GM19025 (cell line): ENCODE results near the gene MATK.
"Not testable (repeated sequence)": the region's sequence is repeated elsewhere in the genome, so short reads cannot be mapped to it uniquely, and the experiment has no call there.

Experiments used
- ATAC-seq: cut with Tn5 transposase; IDR thresholded peaks from one replicate; pipeline ENCODE4 v1.9.1; 2021; ENCODE audit warnings: mild to moderate bottlenecking, low read depth, moderate library complexity; ENCODE audit not compliant: unreplicated experiment

The MATK gene

GRCh38 chr19:3816566-3817218 lies 30.5 kb upstream of the MATK start:
- no peak for ATAC-seq

DNA sequence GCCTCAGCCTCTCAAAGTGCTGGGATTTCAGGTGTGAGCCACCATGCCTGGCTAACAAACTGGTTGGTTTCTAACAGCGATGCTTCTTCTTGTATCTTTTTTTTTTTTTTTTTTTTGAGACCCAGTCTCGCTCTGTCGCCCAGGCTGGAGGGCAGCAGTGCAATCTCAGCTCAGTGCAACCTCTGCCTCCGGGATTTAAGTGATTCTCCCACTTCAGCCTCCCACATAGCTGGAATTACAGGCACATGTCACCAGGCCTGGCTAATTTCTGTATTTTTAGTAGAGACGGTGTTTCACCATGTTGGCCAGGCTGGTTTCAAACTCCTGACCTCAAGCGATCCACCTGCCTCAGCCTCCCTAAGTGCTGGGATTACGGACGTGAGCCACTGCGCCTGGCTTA lies 30.0 kb upstream of the MATK start:
- ATAC-seq: not testable (repeated sequence)

DNA sequence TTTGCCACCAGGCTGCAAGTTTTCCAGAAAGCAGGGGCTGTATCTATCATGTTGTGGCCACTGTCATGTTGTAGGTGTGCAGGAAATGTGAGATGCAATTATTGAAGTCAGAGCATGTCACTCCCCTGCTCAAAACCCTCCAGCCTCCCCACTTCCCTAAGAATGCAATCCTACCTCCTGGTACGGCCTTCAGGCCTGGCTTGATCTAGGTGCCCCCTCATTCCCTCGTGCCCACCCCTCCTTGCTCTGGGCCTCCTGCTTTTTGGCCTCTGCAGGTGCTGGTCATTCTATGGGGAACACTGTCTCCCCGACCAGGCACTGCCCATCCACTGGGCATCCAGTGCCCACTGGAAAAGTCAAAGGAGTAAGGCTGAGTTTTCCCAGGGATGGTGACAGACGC lies 28.5 kb upstream of the MATK start:
- ATAC-seq: no peak

- no peak for ATAC-seq
Measured at GRCh38 chr19:3813473-3814392, 27.6 kb upstream of the MATK start.

- no peak for ATAC-seq
Measured at GRCh38 chr19:3810708-3811355, 24.7 kb upstream of the MATK start.

GRCh38 chr19:3809881-3810707 lies 23.9 kb upstream of the MATK start:
- ATAC-seq: no peak

GRCh38 chr19:3808420-3809143 lies 22.4 kb upstream of the MATK start:
- no peak for ATAC-seq

DNA sequence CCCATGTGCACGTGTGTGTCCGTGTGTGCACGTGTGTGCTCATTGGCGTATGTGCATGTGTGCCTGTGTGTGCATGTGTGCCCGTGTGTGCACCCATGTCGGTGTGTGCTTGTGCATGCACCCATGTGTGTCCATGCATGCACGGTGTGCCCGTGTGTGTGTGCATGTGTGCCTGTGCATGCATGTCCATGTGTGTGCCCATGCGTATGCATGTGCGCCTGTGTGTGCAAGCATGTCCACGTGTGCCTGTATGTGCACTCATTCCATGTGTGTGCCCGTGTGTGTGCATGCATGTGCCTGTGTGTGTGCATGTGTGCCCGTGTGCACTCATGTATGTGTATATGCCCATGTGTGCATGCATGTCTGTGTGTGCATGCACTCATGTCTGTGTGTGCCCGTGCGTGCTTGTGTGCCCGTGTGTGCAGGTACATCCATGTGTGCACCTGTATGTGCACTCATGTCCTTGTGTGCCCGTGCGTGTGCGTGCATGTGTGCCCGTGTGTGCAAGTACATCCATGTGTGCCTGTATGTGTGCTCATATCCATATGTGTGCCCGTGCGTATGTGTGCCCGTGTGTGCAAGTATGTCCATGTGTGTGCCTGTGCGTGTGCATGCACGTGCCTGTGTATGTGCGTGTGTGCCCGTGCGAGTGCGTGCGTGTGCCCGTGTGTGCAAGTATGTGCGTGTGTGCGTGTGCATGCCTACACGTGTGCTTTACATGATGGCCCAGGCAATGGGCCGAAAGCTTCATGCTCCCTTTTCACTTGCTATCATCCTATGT lies 21.6 kb upstream of the MATK start:
- ATAC-seq: no peak

DNA sequence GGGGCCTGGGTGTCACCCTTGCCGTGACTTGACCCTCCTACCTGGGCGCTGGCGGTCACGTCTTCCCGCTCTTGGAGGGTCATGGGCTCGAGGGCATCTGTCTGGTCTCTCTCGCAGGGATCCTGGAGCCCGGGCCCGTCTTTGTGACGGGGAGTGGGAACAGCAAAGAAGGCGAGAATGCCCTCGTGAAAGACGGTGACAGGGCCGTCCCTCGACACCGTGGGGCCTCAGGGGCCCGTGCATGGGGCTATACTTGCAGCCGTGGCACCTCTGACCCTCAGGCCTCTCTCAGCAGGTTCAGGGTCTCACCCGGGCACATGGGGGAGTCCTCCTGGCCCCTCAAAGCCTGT lies 20.9 kb upstream of the MATK start:
- ATAC-seq: no peak

DNA sequence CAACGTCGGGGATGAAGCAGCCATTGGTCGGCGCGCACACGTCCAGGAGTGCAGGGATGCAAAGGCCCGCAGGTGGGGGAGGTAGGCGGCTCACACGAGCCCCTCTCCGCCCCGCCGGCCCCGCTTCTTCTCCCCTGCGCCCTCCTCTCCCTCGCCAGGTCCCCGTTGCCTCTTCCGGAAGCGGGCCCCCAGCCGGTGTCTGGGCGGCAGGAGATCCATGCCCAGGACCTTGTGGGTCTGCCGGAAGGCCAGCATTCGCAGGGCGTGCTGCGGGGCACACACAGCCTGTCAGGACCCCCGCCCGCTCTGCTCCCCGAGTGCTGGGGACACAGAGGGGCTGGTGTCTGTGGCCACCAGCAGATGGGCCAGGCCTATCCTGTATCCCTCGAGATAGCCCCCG lies 19.7 kb upstream of the MATK start:
- no peak for ATAC-seq

GRCh38 chr19:3804429-3804828 lies 18.2 kb upstream of the MATK start:
- no peak for ATAC-seq

DNA sequence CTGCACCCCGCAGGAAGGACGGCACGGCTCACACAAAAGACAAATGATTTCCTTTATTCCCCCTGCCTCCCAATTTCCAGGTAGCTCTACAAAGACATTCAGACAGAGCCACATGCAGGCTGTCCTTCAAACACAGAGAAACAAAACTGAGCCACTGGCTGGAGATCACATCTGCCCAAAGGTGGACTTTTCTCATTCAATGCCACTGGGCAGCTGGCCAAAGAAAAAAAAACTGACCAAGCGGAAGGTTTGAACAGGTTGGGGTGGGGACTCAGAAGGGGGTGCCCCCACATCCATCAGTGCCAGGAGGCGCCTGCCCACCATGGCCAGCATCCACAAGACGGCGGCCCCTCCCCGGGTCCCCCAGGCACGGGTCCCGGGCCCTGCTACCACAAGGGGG lies 17.8 kb upstream of the MATK start:
- ATAC-seq: no peak

DNA sequence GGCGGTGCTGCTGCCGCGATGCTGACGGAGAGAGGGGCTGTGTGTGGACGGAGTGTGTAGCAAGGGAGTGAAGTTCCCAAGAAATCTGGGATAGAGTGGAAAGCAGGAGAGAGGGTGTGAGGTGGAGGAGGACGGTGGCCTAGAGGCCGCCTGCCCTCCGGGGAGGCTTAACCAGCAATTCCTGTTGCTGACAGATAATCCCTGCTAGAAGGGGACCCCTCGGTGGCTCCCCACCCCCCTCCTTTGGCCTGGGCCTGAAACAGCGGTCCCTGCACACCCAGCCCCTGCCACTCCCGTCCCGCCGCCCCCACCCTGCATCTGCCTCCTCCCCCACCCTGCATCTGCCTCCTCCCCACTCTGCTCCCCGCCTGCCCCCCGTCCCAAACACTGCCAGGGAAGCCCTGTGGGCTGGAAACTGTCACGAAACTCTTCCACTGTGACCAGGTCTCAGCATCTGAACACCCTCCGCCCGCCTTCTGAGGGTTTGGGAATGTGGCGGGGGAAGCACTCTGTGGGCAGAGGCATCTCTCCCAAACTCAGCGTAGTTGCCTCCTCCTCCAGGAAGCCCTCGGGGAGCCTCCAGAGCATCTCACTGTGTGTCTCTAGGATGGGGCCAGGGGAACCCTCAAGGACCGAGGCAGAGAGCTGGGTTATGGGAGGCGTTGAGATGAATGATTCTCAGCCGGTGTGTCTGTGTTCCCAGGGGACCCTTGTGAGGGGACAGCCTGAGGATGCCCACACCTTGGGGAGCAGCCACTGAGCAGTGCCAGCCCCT lies 17.1 kb upstream of the MATK start:
- ATAC-seq: no peak

DNA sequence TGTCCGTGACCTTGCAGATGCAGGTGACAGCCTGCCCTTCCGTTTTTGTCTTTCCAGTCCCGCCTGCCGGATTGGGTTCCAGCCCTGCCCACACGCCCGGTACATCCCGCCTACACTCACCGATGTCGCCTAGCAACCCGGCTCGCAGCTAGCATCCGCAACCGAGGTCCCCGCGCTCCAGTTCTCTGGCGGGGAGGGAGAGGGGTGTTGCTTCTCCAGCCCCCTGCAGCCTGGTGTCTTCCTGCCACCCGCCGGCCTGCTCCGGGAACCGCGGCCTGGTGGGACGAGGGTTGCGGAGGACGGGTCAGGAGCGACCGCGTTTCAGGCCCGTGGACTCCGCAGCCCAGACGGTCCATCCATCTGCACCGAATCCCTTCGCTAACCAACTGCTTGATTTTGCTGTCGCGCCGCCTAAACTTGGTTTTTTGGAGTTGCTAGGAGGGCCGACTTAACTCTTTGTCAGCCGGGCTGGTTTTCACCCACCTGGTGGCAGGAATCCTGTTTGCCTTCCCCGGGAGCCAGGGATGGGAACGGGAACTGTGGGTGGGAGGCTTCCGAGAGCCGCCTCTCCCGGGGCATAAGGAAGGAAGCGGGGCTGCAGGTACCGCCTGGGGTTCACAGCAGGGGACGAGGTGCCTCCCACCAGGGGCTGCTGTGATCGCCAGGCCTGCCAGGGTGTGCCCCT lies 15.4 kb upstream of the MATK start:
- ATAC-seq: no peak

- ATAC-seq: no peak
Measured at GRCh38 chr19:3800996-3801395, 14.8 kb upstream of the MATK start.

DNA sequence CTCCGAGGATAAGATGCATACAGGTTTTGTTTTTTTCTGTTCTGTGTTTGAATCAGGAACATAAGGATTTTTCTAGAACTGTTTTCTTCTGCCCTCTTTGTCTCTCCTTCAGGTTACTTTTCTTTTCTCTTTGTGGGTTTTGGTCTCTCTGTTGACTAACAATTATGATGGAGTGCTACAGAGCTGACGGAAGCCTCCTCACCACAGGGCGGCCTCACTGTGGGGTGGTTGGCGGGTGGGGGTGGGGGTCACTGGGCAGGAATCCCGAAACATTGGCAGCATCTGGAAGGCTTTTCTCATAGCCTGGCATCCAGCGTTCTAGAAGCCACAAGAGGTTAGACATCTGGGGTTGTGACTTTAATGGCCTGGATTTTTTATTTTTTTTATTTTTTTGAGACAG lies 12.0 kb upstream of the MATK start:
- ATAC-seq: no peak

- no peak for ATAC-seq
Measured at GRCh38 chr19:3796358-3796757, 10.2 kb upstream of the MATK start.

GRCh38 chr19:3793799-3794198 lies 7.6 kb upstream of the MATK start:
- no peak for ATAC-seq
